GM19035 (cell line): ENCODE measurements around the gene LDAF1.
"Not testable (repeated sequence)": the region's sequence is repeated elsewhere in the genome, so short reads cannot be mapped to it uniquely, and the experiment has no call there.

Experiments used
- ATAC-seq: cut with Tn5 transposase; IDR thresholded peaks from one replicate; pipeline ENCODE4 v1.9.1; 2021; ENCODE audit not compliant: unreplicated experiment

Gene LDAF1

GRCh38 chr16:21194771-21195301, 36.4 kb downstream of the LDAF1 start:
- no peak for ATAC-seq

- not testable (repeated sequence) for ATAC-seq
Measured at GRCh38 chr16:21195330-21195729, 36.9 kb downstream of the LDAF1 start.

GRCh38 chr16:21197112-21197511, 38.6 kb downstream of the LDAF1 start:
- no peak for ATAC-seq

DNA sequence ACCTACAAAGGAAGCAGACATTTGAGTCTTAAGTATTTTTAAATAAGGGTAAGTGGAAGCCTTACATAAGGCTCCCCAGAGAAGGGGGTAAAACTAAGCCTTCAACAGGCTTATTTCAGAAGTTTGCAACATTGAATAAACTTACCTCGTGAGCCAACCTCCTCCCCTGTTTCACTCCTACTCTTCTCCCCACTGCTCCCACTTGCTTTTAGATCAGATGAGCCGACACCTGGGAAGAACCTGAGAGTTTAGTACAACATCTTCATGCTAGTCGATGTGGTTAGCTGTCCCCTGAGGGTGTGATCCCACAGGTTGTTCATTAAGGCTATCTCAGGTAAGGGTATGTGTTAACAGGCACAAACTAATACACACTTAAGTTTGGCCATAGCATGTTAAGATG, 39.1 kb downstream of the LDAF1 start:
- ATAC-seq, result no peak

GRCh38 chr16:21199607-21200218, 41.2 kb downstream of the LDAF1 start:
- ATAC-seq, result no peak

DNA sequence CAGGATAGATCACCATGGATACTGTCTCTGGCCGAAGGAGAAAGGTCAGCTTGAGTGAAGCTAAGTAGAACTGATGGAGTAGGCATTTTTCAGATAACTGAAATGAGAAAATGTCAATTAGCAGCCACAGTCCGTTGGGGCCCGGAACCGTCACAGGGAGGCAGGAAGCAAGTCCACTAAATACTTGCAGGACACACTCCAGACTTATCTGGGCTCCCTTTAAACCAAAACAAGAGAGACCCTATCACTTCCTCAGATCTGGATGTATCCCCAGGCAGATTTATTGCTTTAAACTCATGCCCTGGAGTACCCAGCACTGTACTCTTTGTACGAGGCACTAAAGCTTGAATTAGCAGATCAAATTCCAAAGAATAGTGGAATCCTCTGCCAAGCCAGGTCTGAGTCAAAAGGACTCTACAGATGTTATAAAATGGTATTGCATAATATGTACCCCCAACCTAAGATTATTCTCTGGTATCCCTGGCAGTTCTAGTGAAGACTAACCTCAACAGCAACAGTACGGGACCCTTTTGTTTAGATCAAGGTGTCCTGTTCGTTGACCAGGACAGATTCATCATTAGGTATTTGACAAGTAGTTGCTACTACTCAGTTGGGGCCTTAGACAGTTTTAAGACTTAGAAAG, 44.8 kb downstream of the LDAF1 start:
- no peak for ATAC-seq

DNA sequence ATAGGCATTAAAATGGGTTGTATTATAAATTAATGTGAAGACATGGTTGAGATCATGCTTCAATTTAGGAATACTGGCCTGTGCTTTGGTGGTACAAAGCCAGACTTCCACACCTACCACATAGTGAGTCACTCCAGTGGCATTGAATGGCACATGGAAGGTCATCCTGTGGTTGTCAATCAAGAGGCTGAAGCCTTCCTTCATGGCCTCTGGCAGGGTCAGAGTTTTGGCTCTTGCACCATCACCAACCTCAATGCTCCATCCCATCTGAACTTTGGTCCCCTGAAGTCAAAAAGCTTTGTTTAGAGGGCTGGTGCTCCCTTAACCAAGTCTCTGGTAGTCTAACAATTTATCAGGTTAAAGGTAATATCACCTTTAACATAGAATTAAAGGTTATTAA, 46.8 kb downstream of the LDAF1 start:
- no peak for ATAC-seq

DNA sequence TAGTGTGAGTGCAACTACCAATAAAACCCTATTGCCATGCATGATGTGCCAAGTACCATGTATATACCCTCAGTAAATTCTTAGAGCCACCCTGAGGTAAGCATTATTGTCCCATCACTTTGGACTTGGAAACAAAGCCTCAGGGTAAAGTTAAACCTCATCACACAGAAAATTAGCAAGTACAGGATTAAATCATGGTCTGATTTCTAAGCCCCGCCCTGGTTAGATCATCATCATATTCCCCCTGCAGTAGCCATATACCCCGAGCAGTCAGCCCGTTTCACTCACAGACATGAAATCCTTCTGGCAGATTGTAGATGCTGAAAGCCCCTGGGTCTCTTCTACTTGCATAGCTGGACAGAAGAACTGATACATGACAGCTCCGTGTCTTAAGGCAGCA, 48.1 kb downstream of the LDAF1 start:
- ATAC-seq, result no peak

DNA sequence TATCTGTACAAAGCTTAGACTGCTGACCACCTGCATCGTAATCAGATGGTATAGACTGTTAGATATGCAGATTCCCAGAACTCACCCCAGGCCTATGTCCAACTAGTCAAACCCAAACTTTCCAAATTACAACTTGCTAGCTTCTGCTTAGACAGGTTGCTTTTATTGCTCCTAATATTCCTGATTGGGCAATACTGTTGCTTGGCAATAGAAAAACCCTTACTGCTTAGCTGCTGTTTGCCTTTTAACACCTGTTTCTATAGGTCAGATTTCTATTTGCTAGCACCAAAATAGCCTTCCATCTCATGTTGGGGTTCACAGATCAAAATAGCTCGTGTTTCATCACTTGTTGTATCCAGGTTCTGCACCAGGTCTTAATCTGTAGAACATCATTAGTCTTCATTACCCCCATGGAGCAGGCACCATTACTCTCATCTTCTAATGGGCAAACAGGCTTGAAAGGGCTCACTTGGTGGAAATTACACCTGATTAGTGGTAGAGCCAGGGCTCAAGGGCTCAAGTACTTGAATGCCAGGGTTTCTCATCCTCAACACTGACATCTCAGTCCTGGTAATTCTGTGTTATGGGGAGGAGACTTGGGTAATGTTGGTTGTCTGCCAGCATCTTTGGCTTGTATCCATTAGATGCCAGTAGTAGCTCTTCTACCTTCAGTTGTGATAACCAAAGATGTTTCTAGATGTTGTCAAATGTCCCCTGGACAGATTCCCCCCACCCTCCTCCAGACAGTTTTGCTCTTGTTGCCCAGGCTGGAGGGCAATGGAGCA, 50.2 kb downstream of the LDAF1 start:
- ATAC-seq, result no peak

GRCh38 chr16:21211486-21211885, 53.0 kb downstream of the LDAF1 start, which contains the start of gene ZP2:
Gene ZP2 (minus strand): TSS chr16:21211574. CDS start chr16:21211547, 27 bp downstream.
- ATAC-seq, result no peak

DNA sequence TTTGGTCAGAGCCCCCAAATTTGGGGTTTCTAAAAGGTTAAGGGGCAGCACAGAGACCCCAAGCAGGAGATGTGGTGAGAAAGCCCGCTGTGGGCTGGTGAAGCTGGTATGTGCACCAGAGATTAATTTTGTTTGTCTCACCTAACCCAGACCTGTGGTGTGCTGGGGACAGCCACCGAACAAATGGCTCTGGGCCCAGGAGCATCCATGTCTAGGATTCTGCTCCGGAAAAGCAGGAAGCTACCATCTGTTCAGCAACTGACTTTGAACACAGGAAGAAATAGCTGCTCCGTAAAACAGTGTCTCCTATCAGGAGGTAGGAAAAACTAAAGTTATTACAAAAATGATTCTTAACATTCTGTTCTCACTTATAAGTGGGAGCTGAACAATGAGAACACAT, 55.6 kb downstream of the LDAF1 start:
- ATAC-seq, result no peak

DNA sequence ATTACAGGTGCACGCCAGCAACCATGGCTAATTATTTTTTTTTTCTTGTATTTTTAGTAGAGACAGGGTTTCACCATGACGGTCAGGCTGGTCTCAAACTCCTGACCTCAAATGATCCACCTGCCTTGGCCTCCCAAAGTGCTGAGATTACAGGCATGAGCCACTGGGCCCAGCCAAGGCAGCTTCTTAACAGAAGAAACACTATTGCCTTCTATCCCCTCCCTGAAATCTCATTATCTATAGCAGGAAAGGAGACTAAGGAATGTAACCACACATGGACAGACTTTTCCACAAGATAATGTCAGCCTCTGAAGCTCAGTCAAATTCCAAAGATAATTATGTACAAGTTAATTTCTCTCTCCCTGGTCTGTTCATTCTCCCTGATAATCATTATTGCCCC, 58.6 kb downstream of the LDAF1 start:
- ATAC-seq, result no peak

- no peak for ATAC-seq
Measured at GRCh38 chr16:21218153-21218552, 59.7 kb downstream of the LDAF1 start.

DNA sequence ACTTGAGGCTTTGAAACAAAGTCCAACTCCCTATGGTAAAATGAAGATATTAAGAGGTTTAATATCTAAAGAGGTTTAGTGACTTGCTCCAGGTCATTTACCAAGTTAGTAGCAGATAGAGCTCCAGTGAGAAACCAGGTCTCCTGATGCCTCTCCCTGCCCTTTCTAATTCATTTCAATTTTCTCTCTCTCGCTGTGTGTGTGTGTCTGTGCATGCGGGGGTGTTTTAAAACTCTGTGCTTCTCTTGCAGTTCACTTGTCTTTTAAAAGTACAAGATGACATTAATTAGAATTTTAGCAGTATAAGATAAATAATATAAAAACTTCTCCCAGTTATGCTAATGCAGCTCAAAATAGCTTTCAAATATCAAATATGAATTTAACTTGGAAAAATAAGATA, 61.1 kb downstream of the LDAF1 start:
- ATAC-seq, result no peak

DNA sequence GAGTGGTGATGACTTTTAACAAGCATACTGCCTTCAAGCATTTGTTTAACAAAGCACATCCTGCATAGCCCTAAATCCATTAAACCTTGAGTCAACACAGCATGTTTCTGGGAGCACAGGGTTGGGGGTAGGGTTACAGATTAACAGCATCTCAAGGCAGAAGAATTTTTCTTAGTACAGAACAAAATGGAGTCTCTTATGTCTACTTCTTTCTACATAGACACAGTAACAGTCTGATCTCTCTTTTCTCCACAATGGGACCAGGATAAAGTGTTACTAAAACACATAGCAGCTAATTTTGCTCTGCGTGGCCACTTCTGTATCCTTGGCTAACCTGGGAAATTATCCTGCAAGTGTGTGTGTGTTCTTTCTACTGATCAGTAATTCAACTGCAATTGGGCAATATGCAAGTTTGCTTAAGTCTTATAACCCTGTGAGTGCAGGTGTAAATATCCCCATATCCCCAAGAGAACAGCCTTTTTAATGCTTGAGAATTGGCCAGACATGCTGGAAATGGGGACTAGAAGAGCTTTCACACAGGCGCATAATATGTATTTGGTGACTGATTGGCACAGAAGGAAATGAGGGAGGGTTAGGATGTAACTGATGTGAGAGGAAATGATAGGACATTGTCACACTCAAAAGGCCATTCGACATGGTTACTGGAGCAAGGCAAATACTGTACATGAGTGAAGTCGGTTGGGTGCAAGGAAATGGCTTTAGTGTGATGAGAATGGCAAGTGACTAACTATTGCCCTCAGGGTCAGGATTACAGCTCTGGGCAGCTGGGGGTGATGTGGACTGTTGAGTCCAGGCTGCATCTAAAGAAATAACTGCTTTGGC, 64.2 kb downstream of the LDAF1 start:
- ATAC-seq, result no peak

- no peak for ATAC-seq
Measured at GRCh38 chr16:21223787-21224186, 65.3 kb downstream of the LDAF1 start.

- no peak for ATAC-seq
Measured at GRCh38 chr16:21224800-21225199, 66.3 kb downstream of the LDAF1 start.

GRCh38 chr16:21226749-21227148, 68.3 kb downstream of the LDAF1 start:
- ATAC-seq, result no peak

DNA sequence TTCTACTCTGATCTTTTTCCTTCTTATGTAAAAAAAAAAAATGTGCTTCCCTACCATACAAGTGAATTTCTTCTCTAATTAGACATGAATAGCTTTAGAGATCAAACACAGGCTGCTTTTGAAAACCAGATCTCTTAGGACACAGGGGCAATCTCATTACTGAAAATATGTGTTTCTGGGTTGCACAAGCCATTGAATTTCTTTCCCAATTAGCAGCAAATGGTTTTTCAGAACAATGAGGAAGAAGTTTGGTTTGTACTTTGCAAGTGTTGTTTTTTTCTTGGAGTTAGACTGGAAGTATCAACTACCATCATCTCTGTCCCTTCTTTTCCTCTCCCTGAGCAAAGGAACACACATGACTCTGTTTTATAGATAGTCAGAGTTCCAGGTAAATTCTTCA, 69.4 kb downstream of the LDAF1 start:
- ATAC-seq, result no peak

DNA sequence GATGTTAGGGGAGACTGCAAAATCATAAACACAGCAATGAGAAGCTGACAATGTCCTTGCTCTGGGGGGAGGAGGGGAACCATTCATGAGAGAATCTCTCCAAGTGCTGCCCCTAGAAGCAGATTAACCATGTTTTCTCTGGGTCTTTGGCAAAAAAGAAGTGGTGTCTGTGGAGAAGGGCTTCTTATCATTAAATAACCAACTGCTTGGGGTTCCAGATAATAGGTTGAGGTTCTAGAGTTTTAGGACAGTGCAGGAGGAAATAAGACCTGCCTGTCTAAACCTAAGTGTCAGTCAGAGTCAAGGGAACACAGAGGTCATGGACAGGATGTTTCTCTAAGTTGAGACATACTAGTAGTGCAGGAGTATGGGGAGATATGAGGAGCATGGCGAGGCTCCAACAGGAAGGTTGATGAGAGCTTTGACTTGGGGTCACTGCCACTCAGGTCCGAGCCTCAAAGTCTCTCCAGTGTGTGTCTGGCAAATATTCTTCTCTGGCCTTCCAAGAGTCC, 69.9 kb downstream of the LDAF1 start:
- ATAC-seq, result no peak
